SHP77 treated with DMSO at 0.1 percent for 48 hours (cell line): ENCODE measurements around the gene GJA3.

ENCODE experiments used
- DNase-seq: peaks from one replicate; lab custom pipeline; 2025; lab: John Stamatoyannopoulos, UW

GJA3 gene

DNA sequence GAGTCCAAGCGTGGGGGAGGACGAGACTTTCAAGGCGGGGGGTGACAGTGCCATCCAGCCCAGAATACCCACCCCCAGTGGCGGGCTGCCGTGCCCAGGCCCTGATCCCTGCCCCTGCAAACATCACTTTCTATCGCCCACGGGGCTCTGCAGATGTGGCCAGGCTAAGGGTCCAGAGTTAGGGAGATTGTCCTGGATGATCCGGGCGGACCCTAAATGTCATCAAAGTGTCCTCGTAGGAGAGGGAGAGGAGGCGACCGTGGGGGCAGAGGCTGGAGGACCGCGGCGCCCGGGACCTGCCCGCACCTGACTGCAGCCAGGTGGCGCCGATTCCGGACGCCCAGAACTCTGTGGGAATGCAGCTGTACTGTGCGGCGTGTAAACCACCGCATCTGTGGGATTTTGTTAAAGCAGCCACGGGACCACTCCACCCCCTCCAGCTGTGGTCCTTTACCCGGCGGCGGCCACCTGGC is 32.4 kb downstream of the GJA3 start:
- no peak for DNase-seq

DNA sequence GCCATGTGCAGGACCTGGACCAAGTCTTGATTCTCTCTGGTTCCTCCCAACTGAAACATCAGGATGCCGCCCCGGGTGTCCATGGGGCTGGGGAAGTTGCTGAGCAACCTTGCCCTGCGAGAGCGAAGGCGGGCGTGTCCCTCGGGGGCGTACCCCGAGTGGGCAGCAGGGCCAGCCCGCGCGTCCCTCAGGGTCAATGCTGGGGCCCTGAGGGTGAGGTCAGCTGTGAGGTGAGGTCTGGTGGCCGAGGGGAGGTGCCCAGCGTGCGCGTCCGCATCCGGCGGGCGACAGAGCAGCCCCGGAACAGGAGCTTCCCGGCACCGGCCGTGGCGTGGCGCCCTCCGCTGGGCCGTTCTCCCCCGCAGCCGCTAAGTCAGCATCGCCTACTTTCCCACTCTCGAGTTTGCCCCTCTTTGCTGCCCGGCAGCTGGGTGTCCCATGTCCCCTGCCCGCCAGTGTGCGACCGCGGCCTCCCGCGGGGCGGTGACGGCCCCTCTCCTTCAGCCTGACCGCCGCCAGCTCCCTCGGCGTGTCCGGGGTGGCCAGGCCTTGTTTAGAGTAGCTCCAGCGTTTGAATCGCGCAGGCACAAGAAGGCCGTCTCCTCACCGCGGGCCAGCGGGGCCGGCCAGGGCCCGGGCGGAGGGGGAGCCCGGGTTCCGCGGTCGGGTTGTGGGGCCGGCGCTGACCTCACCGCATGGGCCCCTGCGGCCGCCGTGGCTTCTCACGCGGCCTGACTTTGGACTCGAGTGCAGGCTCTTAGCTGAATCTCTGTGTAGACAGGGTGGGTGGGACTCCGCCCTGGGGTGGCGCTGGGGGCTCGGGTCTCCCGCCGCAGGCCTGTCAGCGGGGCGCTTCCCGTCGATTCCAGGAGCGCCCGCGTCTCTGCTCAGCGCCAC is 33.0 kb downstream of the GJA3 start:
- no peak for DNase-seq

DNA sequence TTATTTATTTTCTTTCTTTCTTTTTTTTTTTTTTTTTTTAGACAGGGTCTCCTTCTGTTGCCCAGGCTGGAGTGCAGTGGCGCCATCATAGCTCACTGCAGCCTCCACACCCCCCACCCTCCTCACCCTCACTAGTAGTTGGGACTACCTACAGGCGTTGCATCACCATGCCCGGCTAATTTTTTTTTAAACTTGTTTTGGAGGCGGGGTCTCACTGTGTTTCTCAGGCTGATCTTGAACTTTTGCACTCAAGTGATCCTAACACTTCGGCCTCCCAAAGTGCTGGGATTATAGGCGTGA is 33.6 kb downstream of the GJA3 start:
- no peak for DNase-seq

DNA sequence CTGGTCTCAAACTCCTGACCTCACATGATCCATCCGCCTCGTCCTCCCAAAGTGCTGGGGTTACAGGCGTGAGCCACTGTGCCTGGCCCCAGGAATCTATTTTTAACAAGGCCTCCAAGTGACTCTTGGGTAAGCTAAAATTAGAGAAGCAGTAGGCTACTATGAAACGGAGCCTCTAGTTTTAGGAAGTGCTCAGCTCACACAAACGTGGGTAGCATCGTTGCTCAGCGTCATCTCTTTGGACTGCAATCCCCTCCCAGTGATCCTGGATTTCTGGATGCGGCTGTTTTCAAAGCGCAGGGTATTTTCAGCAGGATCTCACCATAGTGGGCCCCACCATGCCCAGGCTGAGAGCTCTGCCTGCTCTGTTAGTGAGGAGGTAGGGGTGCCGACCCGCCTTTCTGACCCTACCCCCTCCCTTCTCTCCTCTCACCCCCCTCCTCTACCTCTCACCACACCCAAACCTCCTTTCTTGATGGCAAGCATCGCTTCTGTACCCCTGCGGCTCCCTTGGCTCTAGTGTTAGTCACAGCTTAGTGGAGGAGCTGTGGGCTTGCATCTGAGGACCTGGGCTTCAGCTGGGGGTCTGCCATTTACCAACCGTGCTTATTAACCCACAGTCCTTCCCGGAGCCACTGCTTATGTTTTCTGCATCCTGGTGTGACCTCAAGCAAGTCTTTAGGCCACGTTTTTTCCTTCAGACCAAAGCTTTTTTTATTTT is 34.2 kb downstream of the GJA3 start:
- DNase-seq: no peak

DNA sequence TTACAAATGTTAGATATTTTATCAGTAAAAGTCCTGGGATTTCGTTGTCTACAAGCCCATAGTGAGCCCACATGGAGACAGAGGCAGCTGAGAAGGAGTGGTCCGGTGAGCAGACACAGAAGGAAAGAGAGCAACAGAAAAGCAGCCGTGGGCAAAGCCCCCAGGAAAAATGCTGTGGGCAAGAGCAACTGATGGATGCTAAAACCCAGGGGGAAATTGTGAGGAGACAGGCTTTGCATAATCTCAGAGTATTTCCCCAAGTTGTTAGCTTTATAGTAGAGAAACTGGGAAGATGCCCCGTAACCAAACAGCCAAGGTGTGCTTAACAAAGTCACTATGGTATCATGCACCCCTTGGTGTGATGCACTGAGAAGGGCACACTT is 35.1 kb downstream of the GJA3 start:
- DNase-seq: no peak

DNA sequence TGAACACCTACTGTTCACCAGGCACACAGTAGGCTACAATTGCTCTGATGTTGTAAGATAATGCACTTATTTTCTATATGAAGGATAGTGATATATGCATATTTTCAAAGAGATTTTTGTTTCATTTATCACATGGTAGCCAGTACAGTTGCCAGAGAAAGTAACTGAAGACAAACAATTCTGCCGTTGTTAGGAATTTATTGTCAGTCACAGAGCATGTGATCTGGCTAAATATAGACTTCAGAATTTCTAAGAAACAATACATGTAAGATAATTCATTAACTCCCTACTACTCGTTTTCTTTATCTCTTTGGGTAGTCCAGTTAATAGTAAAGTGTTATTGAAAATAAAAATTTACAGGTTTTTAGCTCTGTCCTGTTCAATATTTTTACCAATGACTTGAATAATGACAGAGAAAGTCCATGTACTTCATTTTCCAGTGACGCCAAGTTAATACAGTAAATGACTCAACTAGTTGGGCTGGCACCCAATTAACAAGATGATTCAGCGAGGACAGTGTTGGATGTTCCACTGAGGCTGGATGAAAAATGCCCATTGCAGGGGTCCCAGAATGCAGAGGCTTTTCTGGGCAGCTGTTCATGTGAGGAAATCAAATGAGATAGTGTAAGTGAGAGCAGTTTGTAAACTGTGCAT is 35.6 kb downstream of the GJA3 start:
- DNase-seq: no peak

DNA sequence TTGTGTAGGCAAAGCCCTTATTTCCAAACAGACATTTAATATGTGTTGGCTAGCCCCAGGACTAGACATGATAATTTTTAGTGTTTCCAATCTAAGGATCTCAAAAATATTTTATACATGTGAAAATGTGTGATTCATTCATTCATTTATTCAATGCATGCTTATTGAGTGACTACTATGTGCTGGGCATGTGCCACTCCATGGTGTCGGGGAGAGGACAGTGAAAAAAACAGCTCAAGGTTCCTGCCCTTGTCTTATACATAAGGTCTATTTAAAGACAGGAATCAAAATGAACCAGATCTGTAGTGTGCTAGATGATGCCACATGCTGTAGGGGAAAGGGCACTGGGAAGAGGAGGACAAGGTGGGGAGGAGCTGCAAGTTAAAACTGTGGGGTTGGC is 36.5 kb downstream of the GJA3 start:
- DNase-seq: no peak

DNA sequence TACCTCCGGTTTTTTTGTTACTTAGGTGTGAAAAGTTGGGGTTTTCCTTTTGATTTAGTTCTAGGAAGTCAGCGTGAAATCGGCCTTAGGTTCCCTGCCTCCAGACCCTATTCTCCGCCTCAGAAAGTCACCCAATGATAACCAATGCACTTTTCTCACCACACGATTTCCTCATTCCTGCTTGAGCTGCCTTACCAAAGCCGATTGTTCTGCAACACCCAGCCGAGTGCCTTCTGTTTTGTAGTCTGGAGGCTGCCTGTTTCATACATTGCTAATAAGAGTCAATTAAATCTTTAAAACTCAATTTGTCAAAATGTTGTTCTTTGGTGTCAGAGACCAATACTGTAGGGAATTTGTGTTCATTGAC is 39.7 kb downstream of the GJA3 start:
- no peak for DNase-seq

DNA sequence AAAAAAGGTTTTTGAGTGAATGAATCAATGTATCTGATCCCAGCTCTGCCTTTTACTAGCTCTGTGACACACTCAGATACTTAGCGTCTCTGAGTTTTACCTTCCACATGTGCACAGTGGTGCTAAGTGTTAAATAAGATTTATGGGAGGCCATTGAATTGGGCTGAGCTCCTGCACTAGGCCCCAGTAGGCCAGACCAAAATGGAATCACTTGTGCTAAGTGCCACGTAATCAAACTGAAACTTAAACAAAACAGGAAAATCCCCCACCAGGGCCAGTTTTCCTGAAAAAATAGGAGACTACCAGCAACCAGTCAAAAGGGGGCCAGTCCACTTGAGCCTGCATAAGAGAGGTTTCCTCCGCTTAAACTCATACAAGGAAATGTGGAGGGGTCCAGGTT is 40.9 kb downstream of the GJA3 start:
- DNase-seq: no peak

DNA sequence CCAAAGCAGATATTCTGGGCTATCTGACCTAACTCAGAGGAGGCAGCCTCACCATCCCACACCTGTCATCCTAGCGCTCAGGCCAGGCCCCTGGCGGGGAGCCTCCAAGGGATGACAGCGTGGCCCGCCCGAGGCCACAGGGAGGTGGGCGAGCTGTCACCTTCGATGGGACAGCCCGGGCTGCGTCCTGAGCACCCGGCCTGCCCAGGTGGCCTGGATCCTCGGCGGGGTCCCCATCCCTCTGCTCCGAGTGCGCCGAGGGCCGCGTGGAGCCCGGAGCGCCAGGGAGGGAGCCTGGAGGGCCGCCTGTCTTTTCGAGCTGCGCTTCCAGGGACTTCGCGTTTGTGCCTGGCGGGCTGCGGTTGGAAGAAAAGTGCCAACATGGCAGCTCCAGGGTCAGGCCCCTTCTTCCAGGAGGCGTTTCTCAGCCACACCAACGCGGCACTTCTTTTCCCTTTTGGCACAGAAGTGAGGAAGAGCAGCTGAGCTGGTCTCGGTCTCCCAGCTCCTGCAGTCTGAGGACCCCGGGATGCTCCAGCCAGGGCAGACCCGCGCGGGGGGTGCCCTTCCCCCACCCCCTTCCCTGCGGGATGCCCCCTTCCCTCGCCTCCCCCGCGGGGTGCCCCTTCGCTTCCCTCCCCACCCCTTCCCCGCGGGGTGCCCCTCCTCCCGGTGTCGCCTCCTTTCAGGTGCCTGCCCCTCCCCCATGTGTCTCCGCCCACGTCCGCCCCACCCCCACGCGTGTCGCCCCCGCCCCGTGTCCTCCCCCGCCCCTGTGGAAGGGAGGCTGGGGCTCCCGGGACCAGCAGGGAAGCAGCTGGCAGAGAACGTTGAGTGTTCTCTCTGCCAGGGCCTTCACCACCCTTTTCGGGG is 42.3 kb downstream of the GJA3 start:
- no peak for DNase-seq

DNA sequence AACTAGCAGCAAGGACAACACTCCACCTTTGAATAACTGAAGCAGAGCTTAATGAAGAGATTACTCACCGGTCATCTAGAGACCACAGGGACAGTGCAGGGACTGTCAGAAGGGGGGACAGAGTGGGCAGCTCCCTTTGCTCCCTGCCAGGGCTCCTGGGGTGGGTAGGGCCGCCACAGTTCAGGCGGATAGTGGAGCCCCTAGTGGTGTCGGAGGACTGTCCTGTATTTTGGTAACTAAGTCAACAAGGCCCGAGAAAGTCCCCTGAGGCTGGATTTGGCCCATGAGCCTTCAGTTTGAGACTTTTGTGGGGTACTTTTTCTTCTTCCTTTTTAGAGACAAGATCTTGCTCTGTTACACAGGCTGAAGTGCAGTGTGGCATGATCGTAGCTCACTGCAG is 44.6 kb downstream of the GJA3 start:
- no peak for DNase-seq

DNA sequence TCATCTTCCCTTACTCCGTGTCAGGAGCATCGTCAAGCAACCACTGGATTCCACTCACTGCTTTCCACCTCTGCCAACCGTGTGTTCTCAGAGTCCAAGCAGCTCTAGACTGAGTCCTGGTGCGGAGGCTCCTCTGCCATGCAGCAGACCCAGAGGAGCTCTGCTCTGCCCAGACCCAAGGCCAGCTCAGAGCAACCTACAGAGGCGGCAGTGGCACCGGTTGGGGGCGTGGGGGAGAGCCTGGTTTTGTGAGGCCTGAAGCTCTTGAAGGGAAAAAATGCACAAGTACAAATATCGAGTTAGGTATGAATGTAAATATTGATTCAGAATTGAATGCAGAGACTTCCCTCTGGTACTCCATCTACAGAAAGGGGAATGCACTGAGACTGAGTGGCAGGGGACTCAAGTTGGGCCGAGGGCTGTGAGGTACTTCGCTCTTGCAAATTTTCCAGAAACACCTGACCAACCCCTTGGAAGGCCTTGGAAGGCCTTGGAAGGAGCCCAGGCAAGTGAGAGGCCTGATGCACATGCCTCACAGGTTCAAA is 46.7 kb downstream of the GJA3 start:
- no peak for DNase-seq

DNA sequence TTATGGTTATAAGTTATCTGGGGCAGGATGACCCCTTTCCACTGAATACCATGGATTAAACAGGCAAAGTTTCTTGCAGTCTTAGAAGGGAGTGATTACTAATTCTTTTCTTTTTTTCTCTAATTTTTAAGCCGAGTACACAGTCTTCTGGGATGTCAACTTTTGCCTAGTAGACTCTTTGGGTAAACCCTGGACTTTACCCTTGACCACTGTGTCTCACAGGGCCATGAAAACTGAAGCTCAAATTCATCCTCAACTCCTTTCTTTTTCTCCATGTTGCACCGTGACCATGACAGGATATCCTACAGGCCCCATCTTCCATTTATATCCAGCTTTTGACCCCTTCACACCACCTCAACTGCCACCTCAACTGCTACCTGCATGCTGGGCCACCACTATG is 51.8 kb downstream of the GJA3 start:
- DNase-seq: no peak

DNA sequence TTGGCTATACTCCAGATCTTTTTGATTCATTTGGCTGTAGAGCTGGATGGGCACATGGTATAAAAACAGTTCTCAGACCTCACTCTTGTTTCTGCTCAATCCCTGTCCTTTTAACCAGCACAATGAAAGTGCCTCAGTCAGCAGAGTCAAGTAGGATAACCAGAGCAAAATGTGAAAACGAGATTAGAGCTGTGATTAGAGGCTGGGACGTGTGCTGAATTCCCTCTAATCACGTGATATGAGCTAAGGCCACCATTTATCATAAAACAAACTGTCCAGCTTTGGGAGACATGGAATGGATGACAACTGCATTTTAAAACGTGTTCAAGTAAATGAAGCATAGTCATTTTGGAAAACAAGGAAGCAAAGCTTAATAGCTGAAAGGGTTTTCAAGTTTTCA is 54.1 kb downstream of the GJA3 start:
- no peak for DNase-seq

DNA sequence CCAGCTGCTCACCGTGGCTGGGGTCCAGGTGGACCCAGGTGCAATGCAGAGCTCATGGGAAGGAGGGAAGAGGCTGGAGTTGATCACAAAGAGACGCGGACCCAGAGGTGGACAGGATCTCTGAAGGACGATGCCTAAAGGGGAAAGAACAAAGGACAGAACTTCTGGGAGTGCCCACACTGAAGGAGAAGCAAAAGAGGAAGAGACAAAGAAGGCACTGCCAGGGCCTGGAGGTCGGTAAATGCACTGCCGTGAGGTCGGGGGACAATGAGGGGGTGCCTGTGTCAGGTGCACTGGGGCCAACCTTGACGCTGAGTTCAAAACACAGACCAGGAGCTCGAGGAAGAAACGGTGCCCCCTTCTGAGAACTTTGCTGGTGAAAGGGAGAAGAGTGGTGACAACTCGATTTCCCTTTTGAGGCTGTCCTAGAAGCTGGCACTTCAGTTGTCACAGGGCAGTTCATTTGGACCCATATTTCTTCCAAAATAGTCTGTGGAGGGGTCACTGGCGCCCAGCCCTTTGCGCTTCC is 55.6 kb downstream of the GJA3 start:
- no peak for DNase-seq

DNA sequence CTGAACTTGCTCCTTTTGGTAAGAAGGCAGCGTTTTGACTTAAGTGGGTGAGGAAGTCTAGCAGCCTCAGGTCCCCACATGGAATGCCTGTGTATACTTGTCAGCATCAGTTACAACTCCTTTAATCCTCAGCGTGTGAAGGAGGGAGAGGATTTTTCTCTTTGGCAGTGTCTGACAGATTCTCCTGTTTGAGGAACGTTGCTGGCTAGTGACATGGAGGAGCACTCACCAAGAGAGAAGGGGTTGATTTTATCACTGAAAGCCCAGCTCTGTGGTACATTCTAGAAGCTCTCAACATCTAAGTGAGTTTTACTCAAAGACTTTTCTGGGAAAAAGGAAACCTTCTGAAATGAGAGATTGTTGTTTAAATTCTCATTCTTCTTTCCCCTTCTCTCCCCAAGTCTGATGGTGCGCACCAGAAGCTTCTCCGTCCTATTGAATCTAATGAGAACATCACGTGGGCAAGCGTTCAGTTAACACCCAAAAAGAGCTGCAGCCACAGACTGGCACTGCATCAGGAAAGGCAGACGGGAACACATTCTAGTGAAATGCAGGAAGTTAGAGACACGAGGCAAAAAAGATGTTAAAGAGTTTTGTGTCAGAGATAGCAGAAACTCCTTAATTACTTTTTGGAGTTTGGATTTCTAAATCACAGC is 58.2 kb downstream of the GJA3 start:
- no peak for DNase-seq

DNA sequence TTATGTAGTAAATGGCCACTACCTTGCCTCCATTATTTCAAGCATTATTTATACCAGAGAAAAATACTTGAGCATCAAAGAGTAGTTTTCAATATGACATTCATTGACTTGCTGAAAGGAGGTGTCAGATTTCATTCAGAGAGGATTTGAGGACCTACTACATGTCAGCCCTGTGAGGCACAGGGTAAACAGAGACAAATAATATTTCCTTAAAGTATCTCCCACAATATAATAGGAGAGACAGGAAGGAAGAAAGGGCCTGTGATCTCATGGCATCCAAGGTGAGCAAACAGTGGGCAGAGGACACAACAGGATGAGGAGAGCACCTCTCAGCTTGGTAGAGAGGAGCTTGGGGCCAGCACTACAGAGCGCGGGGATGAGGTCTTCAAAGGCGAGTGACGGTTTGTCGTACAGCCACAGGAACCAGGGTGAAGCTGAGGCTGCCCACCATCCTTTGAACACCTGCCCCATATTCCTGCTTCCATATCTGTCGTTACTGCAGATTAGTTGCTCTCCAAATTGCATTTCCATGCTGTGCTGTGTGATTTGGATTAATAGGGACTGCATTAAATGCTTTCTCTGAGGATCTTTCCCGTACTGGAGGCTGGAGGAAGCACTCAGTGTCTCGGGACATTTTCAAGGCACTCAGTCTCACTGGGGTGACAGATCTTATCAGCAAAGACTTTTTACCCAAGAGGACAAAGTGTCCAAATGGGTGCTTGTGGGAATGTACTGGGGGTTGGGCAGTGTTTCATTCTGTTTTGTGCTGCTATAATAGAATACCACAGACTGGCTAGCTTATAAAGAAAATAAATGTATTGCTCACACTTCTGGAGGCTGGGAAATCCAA is 59.2 kb downstream of the GJA3 start:
- DNase-seq: no peak

DNA sequence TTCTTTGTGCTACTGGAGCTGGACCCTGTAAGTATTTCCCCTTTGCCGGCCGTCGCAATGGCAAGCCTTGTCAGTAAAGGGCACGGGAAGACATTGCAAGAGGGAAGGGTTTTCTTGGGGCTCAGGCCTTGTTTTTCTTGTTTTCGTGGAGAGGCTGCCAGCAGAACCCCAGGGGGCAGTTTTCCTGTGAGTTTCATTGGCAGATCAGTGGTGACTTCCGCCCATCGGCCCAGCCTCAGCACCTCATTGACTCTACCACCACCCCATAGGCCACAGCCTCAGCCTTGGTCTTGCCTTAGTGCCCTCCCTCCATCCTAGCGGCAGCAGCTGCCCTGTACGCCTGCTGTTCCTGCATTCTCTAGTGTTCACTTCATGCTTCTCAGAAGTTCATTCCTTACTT is 61.5 kb downstream of the GJA3 start:
- DNase-seq: no peak

DNA sequence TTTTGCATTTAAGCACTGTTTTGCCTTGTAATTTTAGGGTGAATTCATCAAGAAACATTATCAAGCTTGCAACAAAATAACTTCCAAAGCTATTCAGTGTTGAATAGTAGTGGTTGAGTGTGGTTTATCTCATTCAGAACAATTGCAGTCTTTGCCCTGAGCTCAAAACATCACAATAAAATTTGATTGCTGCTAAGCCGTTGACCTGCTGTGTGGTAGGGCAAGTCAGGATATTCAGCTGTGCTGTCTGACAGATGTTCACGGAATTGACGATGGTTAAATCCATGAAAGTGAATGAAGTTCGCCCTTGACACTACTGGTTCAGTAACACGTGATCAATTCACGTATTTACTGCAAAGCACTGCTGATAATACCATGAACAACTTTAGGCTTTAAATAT is 66.9 kb downstream of the GJA3 start:
- no peak for DNase-seq

DNA sequence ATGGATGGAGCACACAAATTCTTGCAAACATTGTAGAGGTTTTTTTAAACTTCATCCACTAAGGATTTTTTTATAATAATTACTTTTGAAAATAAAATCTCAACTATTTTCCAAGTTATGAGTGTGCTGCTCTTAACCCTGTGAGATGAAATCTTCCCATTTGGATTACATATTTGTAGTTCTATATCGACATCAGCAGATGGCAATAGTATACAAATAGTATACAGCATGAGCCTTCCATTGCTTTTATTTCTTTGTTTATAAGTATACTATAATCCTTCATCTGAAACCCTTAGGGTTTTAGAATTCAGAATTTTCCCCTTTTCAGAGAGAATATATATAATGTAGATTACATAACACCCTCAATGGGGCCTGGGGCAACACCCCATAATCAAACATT is 70.5 kb downstream of the GJA3 start:
- no peak for DNase-seq
